NOMO-1 treated with dmso at 0.1 percent for 144 hours (cell line): Measurements from ENCODE around the gene GPC1.
"Not testable (repeated sequence)": the region's sequence is repeated elsewhere in the genome, so short reads cannot be mapped to it uniquely, and the experiment has no call there.

Source experiments
- DNase-seq: peaks from one replicate; lab custom pipeline; 2025; ENCODE audit not compliant: unreplicated experiment; lab: John Stamatoyannopoulos, UW

GPC1 gene

GRCh38 chr2:240465765-240466578 is 30.5 kb downstream of the GPC1 start:
- DNase-seq, result no peak

GRCh38 chr2:240466579-240467148 is 31.2 kb downstream of the GPC1 start:
- no peak for DNase-seq

GRCh38 chr2:240467149-240467642 is 31.7 kb downstream of the GPC1 start:
- no peak for DNase-seq

GRCh38 chr2:240467659-240468302 is 32.3 kb downstream of the GPC1 start:
- DNase-seq, result no peak

- DNase-seq, result no peak
Observed at GRCh38 chr2:240468303-240469238, 33.1 kb downstream of the GPC1 start.

GRCh38 chr2:240469239-240469636 is 33.8 kb downstream of the GPC1 start:
- DNase-seq, result no peak

GRCh38 chr2:240469740-240470139 is 34.3 kb downstream of the GPC1 start:
- DNase-seq, result no peak

GRCh38 chr2:240472078-240472790 is 36.8 kb downstream of the GPC1 start:
- DNase-seq, result no peak

GRCh38 chr2:240473211-240473610 is 37.7 kb downstream of the GPC1 start:
- no peak for DNase-seq

- no peak for DNase-seq
Observed at GRCh38 chr2:240477916-240478315, 42.5 kb downstream of the GPC1 start.

- no peak for DNase-seq
Observed at GRCh38 chr2:240478346-240479110, 43.1 kb downstream of the GPC1 start.

GRCh38 chr2:240479111-240479501 is 43.6 kb downstream of the GPC1 start:
- no peak for DNase-seq

GRCh38 chr2:240480834-240481623 is 45.6 kb downstream of the GPC1 start:
- no peak for DNase-seq

GRCh38 chr2:240481720-240482119 is 46.3 kb downstream of the GPC1 start:
- DNase-seq, result no peak

GRCh38 chr2:240482141-240482540 is 46.7 kb downstream of the GPC1 start:
- DNase-seq, result no peak

- DNase-seq, result no peak
Observed at GRCh38 chr2:240491483-240491882, 56.0 kb downstream of the GPC1 start.

- DNase-seq, result no peak
Observed at GRCh38 chr2:240494194-240494793, 58.8 kb downstream of the GPC1 start.

- DNase-seq, result not testable (repeated sequence)
Observed at GRCh38 chr2:240494942-240495341, 59.5 kb downstream of the GPC1 start.
